HG03432 (cell line): ENCODE measurements around the gene RPTOR.
"Not testable (repeated sequence)": the region's sequence is repeated elsewhere in the genome, so short reads cannot be mapped to it uniquely, and the experiment has no call there.

Experiments used
- ATAC-seq: cut with Tn5 transposase; IDR thresholded peaks from one replicate; pipeline ENCODE4 v1.9.1; 2021; ENCODE audit warnings: mild to moderate bottlenecking, moderate library complexity; ENCODE audit not compliant: unreplicated experiment

RPTOR gene

DNA sequence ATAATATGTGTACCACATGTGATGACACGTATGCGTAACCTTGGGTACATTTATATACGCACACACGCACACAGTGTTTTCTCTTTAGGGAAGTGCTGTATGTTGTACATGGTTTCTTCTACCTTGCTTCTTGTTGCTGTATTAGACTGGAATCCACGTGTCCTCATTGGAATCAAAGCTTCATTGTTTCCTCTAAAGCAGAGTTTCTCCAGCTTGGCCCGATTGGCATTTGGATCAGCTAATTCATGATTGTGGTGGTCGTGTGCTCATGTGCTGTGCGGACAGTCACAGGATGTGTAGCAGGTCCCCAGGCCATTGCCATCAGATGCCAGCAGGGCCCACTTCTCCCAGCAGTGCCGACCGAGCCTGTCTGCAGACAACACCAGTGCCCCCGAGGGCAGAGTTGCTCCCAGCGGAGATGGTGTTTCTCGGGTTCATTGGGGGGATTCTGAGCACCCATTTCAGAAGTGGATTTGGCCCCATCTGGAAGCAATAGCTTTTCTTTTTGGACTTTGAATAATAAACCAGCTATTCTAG, 148.4 kb downstream of the RPTOR start:
- ATAC-seq, result no peak

- ATAC-seq, result no peak
Observed at GRCh38 chr17:80693511-80693910, 148.9 kb downstream of the RPTOR start.

GRCh38 chr17:80694085-80694991, 149.7 kb downstream of the RPTOR start:
- ATAC-seq, result no peak

DNA sequence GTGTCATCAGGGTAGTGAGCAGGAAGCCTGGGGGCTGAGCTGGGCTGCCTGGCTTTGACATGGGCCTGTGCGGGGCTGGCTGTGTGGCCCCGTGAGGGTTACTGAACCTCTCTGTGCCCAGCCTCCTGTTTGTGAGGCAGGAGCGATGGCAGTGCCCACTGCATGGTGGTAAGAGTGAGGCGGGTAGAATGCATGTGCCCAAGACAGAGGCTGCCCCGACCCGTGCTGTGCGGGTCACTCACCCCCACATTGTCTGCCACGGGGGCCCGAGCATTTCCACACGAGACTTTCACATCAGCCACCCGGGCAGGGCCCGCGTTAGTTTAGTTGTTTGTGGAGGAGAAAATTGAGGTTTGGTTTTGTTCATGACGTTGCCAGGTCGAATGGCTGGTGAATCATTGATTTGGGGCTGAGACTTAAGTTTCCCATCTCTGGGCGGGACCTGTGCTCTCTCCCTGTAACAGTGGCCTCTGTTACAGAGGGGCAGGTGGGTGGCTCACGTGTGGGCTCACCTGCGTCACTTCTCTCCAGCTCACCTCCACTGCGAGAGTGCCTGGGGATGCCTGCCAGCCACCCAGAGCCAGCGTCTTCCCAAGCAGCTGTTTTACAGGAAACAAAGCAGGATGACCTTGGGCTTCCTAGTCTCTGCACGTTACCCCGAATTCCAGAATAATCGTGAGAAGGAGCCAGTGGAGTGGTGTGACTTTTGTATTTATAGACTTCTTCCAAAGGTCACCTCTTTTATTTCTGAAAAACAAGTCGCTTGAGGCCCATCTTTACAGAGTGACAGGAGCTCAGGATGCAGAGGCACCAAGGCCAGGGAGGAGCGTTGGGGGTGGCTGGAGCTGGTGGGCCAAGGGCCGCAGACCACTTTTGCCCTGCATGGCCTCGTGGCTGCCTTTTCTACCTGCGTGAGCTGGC, 150.6 kb downstream of the RPTOR start:
- no peak for ATAC-seq

- ATAC-seq, result no peak
Observed at GRCh38 chr17:80695979-80696378, 151.3 kb downstream of the RPTOR start.

DNA sequence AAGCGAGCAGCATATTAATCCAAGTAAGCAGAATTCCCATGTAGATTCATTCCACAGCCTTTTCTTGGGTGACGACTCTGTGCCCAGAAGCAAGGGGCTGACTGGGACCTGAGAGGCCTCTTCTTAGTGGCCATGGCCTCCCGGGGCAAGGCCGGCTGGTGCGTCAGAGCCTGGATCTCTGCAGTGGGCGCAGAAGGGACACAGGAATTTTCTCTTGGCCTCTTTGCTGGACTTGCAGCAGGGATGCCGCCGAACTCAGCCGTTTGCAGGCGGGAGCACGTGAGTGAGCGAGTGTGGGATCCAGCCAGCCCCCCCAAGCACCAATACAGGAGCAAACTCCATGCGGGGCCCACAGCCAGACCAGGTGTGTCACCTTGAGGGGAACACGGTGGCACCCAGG, 151.8 kb downstream of the RPTOR start:
- no peak for ATAC-seq

- ATAC-seq, result no peak
Observed at GRCh38 chr17:80696964-80697363, 152.3 kb downstream of the RPTOR start.

DNA sequence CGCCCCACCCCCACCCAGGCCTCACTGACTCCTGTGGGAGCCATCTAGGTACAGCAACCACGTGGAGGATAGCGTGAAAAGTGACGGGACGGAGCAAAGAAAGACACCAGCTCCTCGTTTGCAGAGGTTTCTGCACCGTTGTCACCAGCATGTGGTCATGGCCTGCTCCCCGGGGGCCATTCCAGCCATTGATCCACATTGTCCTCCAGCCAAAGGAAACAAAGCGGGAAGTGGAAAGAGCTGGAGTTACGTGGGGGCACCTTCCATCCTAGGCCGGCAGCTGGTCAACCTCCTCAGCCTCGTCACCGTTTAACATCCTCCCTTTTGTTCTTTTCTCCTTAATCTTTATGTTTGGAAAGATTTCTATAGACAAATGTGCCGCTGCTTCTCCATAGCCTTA, 153.7 kb downstream of the RPTOR start:
- no peak for ATAC-seq

- not testable (repeated sequence) for ATAC-seq
Observed at GRCh38 chr17:80699205-80699604, 154.6 kb downstream of the RPTOR start.

- ATAC-seq, result no peak
Observed at GRCh38 chr17:80701730-80702129, 157.1 kb downstream of the RPTOR start.

DNA sequence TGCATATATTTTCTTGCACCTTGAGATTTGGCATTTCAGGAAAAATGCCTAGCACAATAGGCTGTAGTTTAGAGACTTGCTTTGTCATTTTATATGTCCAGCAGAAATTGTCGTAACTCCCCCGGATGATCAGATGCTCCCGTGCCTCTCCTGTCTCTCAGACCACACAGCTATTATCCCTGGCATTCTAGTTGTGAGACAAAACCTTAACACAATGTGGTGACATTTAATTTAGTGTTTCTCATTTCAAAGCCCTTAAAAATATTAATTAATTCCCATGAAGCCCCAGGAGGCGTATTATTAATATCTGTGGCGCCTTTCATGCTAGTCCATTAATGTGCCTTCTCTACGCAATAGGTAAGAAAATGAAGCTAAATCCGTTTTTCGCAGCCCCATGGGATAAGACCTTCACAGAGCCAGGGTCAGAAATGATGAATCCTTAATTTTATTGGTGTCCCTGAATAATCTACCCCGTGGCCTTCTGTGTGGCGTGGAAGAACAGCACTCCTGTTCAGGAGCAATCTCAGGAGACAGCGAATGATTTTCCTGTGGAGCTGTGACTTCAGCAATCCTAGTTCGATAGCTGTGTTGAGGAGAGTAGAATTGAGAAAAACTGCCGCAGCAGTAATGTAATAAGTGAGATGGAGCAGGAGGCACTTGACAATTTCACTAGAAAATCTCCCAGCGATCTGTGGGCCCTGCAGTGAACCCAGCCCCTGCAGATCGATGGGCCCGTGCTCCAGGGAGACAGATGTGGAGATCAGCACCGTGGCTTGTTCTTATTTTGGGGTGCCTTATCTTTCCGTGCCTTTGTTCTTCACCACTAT, 157.9 kb downstream of the RPTOR start:
- no peak for ATAC-seq

GRCh38 chr17:80703142-80703478, 158.5 kb downstream of the RPTOR start:
- no peak for ATAC-seq

DNA sequence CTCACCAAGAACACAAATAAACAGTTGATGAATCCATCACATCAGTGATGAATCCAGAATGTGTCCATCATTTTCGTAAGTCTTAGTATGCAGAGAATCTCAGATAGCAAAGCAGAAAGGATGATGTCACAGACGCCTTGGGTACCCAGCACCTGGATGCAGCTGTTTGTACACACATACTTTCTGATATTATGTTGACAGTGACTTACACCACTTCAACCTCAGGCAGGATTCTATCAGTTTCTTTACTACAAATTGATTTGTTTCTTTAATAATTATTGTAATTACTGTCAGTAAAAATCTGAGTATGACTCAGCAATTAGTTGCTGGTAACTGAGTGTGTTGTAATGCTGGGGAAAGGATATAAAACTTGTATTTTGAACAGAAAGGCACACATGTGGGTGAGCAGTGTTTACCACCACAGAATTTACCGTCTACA, 159.8 kb downstream of the RPTOR start:
- ATAC-seq, result no peak

GRCh38 chr17:80704894-80705293, 160.3 kb downstream of the RPTOR start:
- ATAC-seq, result no peak

- no peak for ATAC-seq
Observed at GRCh38 chr17:80705988-80706387, 161.3 kb downstream of the RPTOR start.

DNA sequence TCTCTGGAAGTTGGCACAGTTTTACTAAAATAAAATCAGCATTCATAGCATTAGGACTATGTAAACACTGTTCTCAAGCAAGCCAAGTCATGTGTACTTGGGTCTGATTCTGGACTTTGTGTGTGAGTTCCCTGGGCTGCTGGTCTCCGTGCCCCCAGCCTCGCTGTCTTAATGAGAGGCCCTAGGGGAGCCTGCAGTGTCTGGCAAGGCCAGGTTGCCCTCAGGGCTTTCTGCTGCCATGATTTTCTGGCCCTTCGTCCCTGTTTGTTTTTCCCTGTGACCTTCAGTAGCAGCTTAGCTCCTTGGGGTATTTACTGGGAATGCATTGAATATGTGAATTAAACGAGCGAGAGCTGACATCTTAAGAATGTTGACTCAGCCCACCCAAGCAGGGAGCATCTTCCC, 161.8 kb downstream of the RPTOR start:
- no peak for ATAC-seq

DNA sequence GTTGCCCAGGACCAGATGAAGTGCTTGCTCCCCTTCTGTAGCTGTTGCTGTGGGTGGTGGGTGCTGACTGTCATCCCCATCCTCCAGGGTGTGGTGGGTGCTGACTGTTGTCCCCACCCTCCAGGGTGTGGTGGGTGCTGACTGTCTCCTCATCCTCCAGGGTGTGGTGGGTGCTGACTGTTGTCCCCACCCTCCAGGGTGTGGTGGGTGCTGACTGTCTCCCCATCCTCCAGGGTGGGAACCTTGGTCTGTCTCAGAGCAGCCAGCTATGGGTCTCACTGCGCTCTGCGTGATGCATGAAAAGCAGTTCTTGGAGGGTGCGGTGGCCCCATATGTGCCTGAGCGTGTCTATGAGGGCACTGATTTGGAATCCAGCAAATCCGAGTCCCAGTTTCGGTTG, 163.8 kb downstream of the RPTOR start:
- no peak for ATAC-seq

DNA sequence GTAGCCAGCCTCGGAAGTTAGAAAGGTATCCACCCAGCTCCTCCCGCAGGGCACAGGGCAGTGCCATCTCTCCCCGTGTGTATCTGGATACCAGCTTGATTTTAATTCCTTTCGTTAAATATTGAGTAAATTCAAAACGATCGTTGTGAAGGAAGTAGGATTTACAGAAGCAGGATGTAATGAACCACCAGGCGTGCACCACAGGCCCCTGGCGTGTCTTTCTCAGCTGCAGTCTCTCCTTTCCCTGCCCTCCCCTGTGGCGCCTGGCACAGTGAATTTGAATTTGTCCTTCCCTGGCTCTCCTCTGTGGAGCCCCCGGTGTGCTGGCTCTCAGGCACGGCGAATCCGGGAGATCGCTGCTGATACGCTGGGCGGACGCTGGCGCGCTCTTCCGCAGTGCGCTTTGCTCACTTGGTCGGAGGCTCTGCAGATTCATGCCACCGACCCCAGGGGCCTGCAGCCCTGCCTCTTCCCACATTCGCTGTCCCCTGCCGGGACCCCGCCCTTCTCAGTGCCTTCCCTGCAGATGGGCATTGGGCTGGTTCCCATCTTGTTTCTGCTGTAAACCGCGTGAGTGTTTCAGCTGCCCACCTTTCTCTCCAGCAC, 164.6 kb downstream of the RPTOR start:
- no peak for ATAC-seq

GRCh38 chr17:80710714-80711302, 166.2 kb downstream of the RPTOR start:
- ATAC-seq, result no peak

DNA sequence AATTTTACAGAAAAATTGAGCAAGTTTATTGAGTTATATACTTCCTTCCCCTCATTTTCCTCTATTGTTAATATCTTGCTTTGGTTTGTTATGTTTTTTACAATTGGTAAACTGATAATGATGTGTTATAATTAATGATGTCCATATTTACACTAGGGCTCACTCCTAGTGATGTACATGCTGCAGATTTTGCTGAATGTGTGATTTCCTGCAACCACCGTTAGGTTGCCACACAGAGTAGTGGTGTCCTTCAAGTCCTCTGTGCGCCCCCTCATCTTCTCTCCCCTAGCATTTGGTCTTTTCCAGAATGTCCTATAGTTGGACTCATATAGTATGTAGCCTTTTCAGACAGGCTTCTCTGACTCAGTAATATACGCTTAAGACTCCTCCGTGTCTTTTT, 167.5 kb downstream of the RPTOR start:
- ATAC-seq, result no peak
